AG04450 (cell line): ENCODE data around the gene IRS1. TPM values are rescaled to one million over a fixed set of nuclear protein-coding genes. Genes with fewer than 3 reads are reported as not detected.

Experiments
- CTCF ChIA-PET: fragments of 300-600, 350-600 bp; formaldehyde crosslinking; extraction: SDS; loops from one replicate; lab custom pipeline; 2022; ENCODE audit warnings: antibody characterized with exemption, inconsistent platforms; lab: Charles Lee
- POLR2A ChIA-PET: fragments of 350-600 bp; formaldehyde crosslinking; extraction: SDS; loops from one replicate; lab custom pipeline; 2021; ENCODE audit warnings: antibody characterized with exemption, inconsistent platforms; lab: Yijun Ruan, JAX
- DNase-seq: peaks from one replicate; pipeline ENCODE4 v3.0.0-alpha.2; 2011; ENCODE audit warnings: low read depth, low spot score
- H3K27ac ChIP-seq: one replicate; pipeline ENCODE4 v1.5.1; 2012; ENCODE audit warnings: low read depth, low read length, control low read depth
- H3K27me3 ChIP-seq: one replicate; pipeline ENCODE4 v1.6.0; 2012; ENCODE audit warnings: low read length; ENCODE audit not compliant: control insufficient read depth, insufficient read depth
- H3K4me3 ChIP-seq: 2 replicates; pipeline ENCODE4 v1.5.1; 2011; ENCODE audit warnings: mild to moderate bottlenecking, low read depth, low read length, control low read depth
- H3K9me3 ChIP-seq: 2 replicates; pipeline ENCODE4 v1.5.1; 2012; ENCODE audit warnings: low read length; ENCODE audit not compliant: control insufficient read depth, insufficient read depth
- polyA plus RNA-seq: library from polyadenylated mRNA; depleted of rRNA; stranded (reverse); fragments of >200 nt; gene quantifications from 2 replicates; pipeline ENCODE4 v1.2.3, GENCODE V29; 2011
- TF ChIP-seq, protein P1 (sequence below): IDR thresholded peaks from 2 replicates; pipeline ENCODE4 v1.5.1; 2011; ENCODE audit warnings: low read depth, low read length, control low read depth, inconsistent platforms

IRS1 gene
- polyA plus RNA-seq, 1 experiment = 32.9 TPM

DNA sequence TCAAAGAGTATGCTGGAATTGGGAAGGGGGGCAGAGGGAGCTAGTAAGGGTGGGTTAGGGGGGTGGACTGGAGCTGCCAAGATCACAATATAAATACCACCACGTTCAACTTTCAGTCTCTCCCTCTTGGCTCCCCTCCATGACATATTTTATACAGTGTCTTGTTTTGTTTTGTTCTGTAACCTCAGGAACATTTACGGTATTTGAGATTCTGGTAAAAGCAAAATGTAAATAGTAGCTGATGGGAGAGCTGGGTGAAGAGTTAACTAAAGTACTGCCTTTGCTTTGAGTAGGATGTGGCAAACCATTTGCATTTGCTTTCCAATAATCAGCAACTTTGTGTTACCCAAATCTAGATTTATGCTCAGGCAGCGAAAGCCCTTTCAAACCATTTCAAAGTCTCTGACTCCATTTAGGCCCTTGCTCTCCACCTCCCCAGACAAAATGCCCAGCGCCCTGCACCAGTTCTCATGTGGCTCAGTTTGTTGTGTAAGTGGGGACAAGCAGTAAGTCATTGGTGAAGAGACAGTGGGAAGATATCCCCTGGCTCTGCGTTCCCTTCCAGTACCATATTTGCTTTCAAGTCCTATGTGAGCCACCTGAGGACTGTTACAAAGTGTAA, 17.4 kb downstream of the IRS1 start:
- DNase-seq = no peak
- TF ChIP-seq, protein P1, sequence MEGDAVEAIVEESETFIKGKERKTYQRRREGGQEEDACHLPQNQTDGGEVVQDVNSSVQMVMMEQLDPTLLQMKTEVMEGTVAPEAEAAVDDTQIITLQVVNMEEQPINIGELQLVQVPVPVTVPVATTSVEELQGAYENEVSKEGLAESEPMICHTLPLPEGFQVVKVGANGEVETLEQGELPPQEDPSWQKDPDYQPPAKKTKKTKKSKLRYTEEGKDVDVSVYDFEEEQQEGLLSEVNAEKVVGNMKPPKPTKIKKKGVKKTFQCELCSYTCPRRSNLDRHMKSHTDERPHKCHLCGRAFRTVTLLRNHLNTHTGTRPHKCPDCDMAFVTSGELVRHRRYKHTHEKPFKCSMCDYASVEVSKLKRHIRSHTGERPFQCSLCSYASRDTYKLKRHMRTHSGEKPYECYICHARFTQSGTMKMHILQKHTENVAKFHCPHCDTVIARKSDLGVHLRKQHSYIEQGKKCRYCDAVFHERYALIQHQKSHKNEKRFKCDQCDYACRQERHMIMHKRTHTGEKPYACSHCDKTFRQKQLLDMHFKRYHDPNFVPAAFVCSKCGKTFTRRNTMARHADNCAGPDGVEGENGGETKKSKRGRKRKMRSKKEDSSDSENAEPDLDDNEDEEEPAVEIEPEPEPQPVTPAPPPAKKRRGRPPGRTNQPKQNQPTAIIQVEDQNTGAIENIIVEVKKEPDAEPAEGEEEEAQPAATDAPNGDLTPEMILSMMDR = no peak
- H3K27ac ChIP-seq = peak overlapping the region; percentile 77
- no peak overlapping the region for H3K4me3 ChIP-seq
- 0 out of 2 replicates have a peak, but pooled peaks cover 3% of the 10 kb centered on the region for H3K9me3 ChIP-seq
- ChIA-PET CTCF (interaction anchor here (0.7 kb wide), 1 partner anchor 1113 kb away, joined by 5 read pairs; no protein-coding TSS in a partner anchor), POLR2A (interaction anchor here (0.5 to 1.7 kb wide), 7 partner anchors 9 to 595 kb away, joined by 3 to 9 read pairs (median 5); no protein-coding TSS in a partner anchor)
- no peaks in the 10 kb centered on the region for H3K27me3 ChIP-seq

DNA sequence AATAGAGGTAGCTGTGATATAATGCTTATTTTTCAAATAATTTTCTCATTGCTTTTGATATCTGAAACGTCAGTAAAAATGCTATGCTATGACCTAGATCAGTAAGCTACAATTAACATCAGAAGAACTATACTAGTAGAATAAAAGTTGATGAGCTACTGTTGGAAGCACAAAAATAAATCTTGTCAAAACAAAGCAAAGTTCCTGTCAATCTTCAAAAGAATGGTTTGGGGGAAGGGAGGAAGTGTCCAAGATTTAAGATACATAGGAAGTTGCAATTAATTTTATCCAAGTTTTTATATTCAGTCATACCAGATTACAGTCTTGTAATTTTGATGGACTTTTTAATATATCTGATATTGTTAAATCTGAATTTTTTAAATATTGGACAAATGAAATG, 19.2 kb downstream of the IRS1 start:
- POLR2A ChIA-PET = interaction anchor here (1.1 kb wide), 1 partner anchor 26 kb away, joined by 3 read pairs; no protein-coding TSS in a partner anchor

DNA sequence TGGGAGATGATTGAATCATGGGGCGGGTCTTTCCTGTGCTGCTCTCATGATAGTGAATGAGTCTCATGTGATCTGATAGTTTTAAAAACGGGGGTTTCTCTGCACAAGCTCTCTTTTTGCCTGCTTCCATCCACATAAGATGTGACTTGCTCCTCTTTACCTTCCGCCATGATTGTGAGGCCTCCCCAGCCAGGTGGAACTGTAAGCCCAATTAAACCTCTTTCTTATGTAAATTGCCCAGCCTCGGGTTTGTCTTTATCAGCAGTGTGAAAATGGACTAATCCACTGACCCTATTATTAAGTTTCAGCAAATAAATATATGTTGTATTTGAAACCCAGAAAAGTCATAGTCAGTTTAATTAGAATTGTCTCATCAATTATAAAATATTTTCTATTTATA, 22.0 kb downstream of the IRS1 start:
- Histone ChIP-seq H3K9me3 (no peaks in the 10 kb centered on the region), H3K4me3 (no peak overlapping the region), H3K27me3 (no peaks in the 10 kb centered on the region), H3K27ac (no peak overlapping the region)
- TF ChIP-seq, protein P1 = no peak
- DNase-seq = no peak
- ChIA-PET CTCF (interaction anchor here (0.7 kb wide), 1 partner anchor 9 kb away, joined by 4 read pairs; no protein-coding TSS in a partner anchor), POLR2A (no interaction called here)

More for the DNA sequence above, 19.2 kb downstream of the IRS1 start:
- Histone ChIP-seq H3K27me3 (no peaks in the 10 kb centered on the region), H3K9me3 (0 out of 2 replicates have a peak, but pooled peaks cover 3% of the 10 kb centered on the region), H3K27ac (no peak overlapping the region), H3K4me3 (no peak overlapping the region)
- TF ChIP-seq, protein P1 = no peak
- CTCF ChIA-PET = interaction anchor here (0.5 to 1.3 kb wide), 2 partner anchors 19 to 342 kb away, joined by 3 to 5 read pairs; no protein-coding TSS in a partner anchor
- DNase-seq = no peak

DNA sequence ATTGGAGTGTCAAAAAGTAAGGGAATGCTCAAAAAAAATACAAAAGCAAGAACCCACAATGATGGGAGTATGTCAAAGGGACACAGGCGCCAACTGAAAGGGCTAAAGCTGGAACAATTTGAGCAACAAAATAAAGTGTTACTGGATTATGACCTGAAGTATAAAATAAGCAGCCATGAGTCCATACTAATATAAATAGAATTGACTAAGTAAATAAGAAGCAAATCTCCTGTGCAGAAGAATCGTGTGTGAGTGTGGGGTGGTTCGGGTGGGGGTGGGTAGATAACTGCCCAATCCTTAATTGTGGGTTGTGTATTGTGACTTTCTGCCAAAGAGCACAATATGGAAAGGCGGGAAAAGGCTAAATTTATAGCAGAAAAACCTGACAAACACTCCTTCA, 23.5 kb downstream of the IRS1 start:
- Histone ChIP-seq H3K9me3 (no peaks in the 10 kb centered on the region), H3K4me3 (no peak overlapping the region), H3K27ac (no peak overlapping the region), H3K27me3 (no peaks in the 10 kb centered on the region)
- ChIA-PET POLR2A (no interaction called here), CTCF (no interaction called here)
- TF ChIP-seq, protein P1 = no peak
- DNase-seq = no peak

DNA sequence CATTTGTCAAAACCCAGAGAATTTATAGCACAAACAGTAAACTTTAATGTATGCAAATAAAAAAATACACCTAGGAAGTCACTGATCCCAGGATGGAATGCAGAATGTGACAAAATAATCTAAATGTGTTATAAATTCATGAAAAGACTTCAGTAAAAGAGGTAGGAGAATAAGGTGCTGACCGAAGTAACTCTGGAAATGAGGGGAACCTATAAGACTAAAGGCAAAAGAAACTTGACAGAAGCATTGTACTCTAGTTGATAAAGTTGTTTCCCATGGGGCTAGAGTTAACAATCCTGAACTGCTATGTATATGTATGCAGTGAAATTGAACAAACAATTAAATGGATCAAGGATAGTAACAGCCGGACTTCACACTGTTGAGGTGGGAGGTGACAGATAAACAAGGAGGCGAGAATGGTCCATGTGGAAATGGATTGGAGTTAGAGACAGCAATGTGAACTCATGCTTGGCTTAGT, 24.5 kb downstream of the IRS1 start:
- ChIA-PET CTCF (interaction anchor here (0.5 kb wide), 1 partner anchor 1110 kb away, joined by 3 read pairs; no protein-coding TSS in a partner anchor), POLR2A (no interaction called here)
- no peak for DNase-seq
- H3K27me3 ChIP-seq = no peaks in the 10 kb centered on the region
- H3K4me3 ChIP-seq = no peak overlapping the region
- H3K27ac ChIP-seq = no peak overlapping the region
- TF ChIP-seq, protein P1 = no peak
- no peaks in the 10 kb centered on the region for H3K9me3 ChIP-seq
